H9 (cell line): ENCODE measurements around the gene SLC28A3. TPM values are rescaled to one million over a fixed set of nuclear protein-coding genes. Genes with fewer than 3 reads are reported as not detected.

Experiments
- DNase-seq: peaks from one replicate; pipeline ENCODE4 v3.0.0-alpha.2; 2017
- H2AFZ ChIP-seq: one replicate; pipeline ENCODE4 v1.6.1; 2013; ENCODE audit warnings: mild to moderate bottlenecking, low read length, control low read depth, moderate library complexity
- H2AK5ac ChIP-seq: 2 replicates; pipeline ENCODE4 v1.6.1; 2013; ENCODE audit warnings: low read length, control low read depth, mixed read lengths; ENCODE audit not compliant: insufficient read length
- H2BK120ac ChIP-seq: one replicate; pipeline ENCODE4 v1.6.1; 2013; ENCODE audit warnings: low read depth, mild to moderate bottlenecking, low read length, control low read depth, inconsistent platforms; ENCODE audit not compliant: poor library complexity, severe bottlenecking
- H2BK12ac ChIP-seq: 2 replicates; pipeline ENCODE4 v1.6.1; 2013; ENCODE audit warnings: low read length, control low read depth, mixed read lengths, low read depth; ENCODE audit not compliant: insufficient read length
- H2BK15ac ChIP-seq: 2 replicates; pipeline ENCODE4 v1.6.1; 2013; ENCODE audit warnings: low read depth, low read length, control low read depth
- H2BK20ac ChIP-seq: one replicate; pipeline ENCODE4 v1.6.1; 2013; ENCODE audit warnings: low read depth, mild to moderate bottlenecking, low read length, control low read depth, inconsistent platforms; ENCODE audit not compliant: poor library complexity, severe bottlenecking
- H2BK5ac ChIP-seq: 2 replicates; pipeline ENCODE4 v1.6.1; 2013; ENCODE audit warnings: low read length, control low read depth, mixed read lengths; ENCODE audit not compliant: insufficient read length
- H3K14ac ChIP-seq: 2 replicates; pipeline ENCODE4 v1.6.1; 2013; ENCODE audit warnings: low read length, control low read depth; ENCODE audit not compliant: insufficient read depth
- H3K18ac ChIP-seq: 2 replicates; pipeline ENCODE4 v1.6.1; 2013; ENCODE audit warnings: low read depth, mild to moderate bottlenecking, mixed read lengths, low read length, control low read depth; ENCODE audit not compliant: insufficient read length
- H3K23ac ChIP-seq: 2 replicates; pipeline ENCODE4 v1.6.1; 2013; ENCODE audit warnings: low read length, control low read depth, mixed read lengths, low read depth; ENCODE audit not compliant: insufficient read length
- H3K23me2 ChIP-seq: 2 replicates; pipeline ENCODE4 v1.6.1; 2013; ENCODE audit warnings: low read depth, mild to moderate bottlenecking, mixed read lengths, low read length, control low read depth; ENCODE audit not compliant: insufficient read length, poor library complexity, severe bottlenecking
- H3K27ac ChIP-seq: 2 replicates; pipeline ENCODE4 v1.5.1; 2013; ENCODE audit warnings: low read length, control low read depth, mixed read lengths, low read depth; ENCODE audit not compliant: insufficient read length
- H3K27me3 ChIP-seq: 2 replicates; pipeline ENCODE4 v1.6.1; 2013; ENCODE audit warnings: low read length, control low read depth, inconsistent platforms; ENCODE audit not compliant: insufficient read depth
- H3K4ac ChIP-seq: 2 replicates; pipeline ENCODE4 v1.6.1; 2013; ENCODE audit warnings: low read depth, mild to moderate bottlenecking, control low read depth, inconsistent platforms, low read length, moderate library complexity
- H3K4me1 ChIP-seq: 2 replicates; pipeline ENCODE4 v1.6.1; 2013; ENCODE audit warnings: low read length, control low read depth, inconsistent platforms; ENCODE audit not compliant: insufficient read depth
- H3K4me2 ChIP-seq: 2 replicates; pipeline ENCODE4 v1.6.1; 2013; ENCODE audit warnings: low read length, control low read depth, mixed read lengths; ENCODE audit not compliant: insufficient read length, insufficient read depth
- H3K56ac ChIP-seq: 2 replicates; pipeline ENCODE4 v1.6.1; 2013; ENCODE audit warnings: low read depth, mild to moderate bottlenecking, mixed read lengths, low read length, control low read depth; ENCODE audit not compliant: insufficient read length
- H3K79me1 ChIP-seq: 2 replicates; pipeline ENCODE4 v1.6.1; 2013; ENCODE audit warnings: low read depth, mild to moderate bottlenecking, moderate library complexity, low read length, control low read depth, inconsistent platforms; ENCODE audit not compliant: insufficient read depth, poor library complexity, severe bottlenecking
- H3K79me2 ChIP-seq: 2 replicates; pipeline ENCODE4 v1.6.1; 2013; ENCODE audit warnings: low read length, control low read depth, inconsistent platforms; ENCODE audit not compliant: insufficient read depth
- H3K9ac ChIP-seq: 2 replicates; pipeline ENCODE4 v1.6.1; 2013; ENCODE audit warnings: low read length, control low read depth, mixed read lengths; ENCODE audit not compliant: insufficient read length; ENCODE audit errors: extremely low read depth
- H3K9me3 ChIP-seq: one replicate; pipeline ENCODE4 v1.6.1; 2013; ENCODE audit warnings: low read depth, low read length, inconsistent platforms; ENCODE audit not compliant: control insufficient read depth
- H3T11ph ChIP-seq: one replicate; pipeline ENCODE4 v1.6.1; 2013; ENCODE audit warnings: mild to moderate bottlenecking, low read length, control low read depth, inconsistent platforms
- H4K20me1 ChIP-seq: one replicate; pipeline ENCODE4 v1.6.1; 2013; ENCODE audit not compliant: control insufficient read depth, insufficient read length, insufficient read depth
- H4K5ac ChIP-seq: 2 replicates; pipeline ENCODE4 v1.6.1; 2013; ENCODE audit warnings: low read depth, mild to moderate bottlenecking, mixed read lengths, low read length, control low read depth; ENCODE audit not compliant: insufficient read length
- H4K8ac ChIP-seq: replicated peaks from 2 replicates; pipeline ENCODE4 v1.6.1; 2013; ENCODE audit warnings: low read length, control low read depth, mixed read lengths, low read depth; ENCODE audit not compliant: insufficient read length
- H4K91ac ChIP-seq: 2 replicates; pipeline ENCODE4 v1.6.1; 2013; ENCODE audit warnings: low read depth, mild to moderate bottlenecking, moderate library complexity, mixed read lengths, low read length, control low read depth; ENCODE audit not compliant: insufficient read length
- H3K27ac Mint-ChIP-seq, 3 experiments: 2 replicates in 2 of 3; 3 replicates in 1 of 3; pipeline ENCODE4 v1.8.0; 2020 to 2021; ENCODE audit warnings: mixed read lengths in 3 of 3, mild to moderate bottlenecking in 1 of 3, moderate library complexity in 1 of 3
- H3K27me3 Mint-ChIP-seq: 2 replicates; pipeline ENCODE4 v1.8.0; 2021; ENCODE audit warnings: low read depth, mild to moderate bottlenecking, moderate library complexity, mixed read lengths
- H3K36me3 Mint-ChIP-seq, 3 experiments: 2 replicates in 2 of 3; 3 replicates in 1 of 3; pipeline ENCODE4 v1.8.0; 2020 to 2021; ENCODE audit warnings: low read depth in 3 of 3, mixed read lengths in 3 of 3; ENCODE audit not compliant: insufficient read depth in 1 of 3
- H3K4me1 Mint-ChIP-seq, 2 experiments: 2 replicates each; pipeline ENCODE4 v1.8.0; 2020; ENCODE audit warnings: mixed read lengths in 2 of 2
- H3K4me3 Mint-ChIP-seq, 2 experiments: 2 replicates in 1 of 2; 3 replicates in 1 of 2; pipeline ENCODE4 v1.8.0; 2020 to 2021; ENCODE audit warnings: mild to moderate bottlenecking in 2 of 2, mixed read lengths in 2 of 2, moderate library complexity in 1 of 2
- H3K9me3 Mint-ChIP-seq, 2 experiments: 2 replicates in 1 of 2; 3 replicates in 1 of 2; pipeline ENCODE4 v1.8.0; 2020; ENCODE audit warnings: mild to moderate bottlenecking in 2 of 2, mixed read lengths in 2 of 2, moderate library complexity in 1 of 2
- CTCF ChIP-seq: fragments of 200-600 bp; sonication (generic); conservative IDR thresholded peaks from 3 replicates; pipeline ENCODE4 v1.8.0; 2021; ENCODE audit warnings: antibody characterized with exemption, mild to moderate bottlenecking
- WGBS: extraction: QIAGEN DNeasy Blood & Tissue Kit; methylation state at CpG from one replicate; pipeline ENCODE4 v1.1.7; 2013; ENCODE audit warnings: missing lambda C conversion rate, low lambda C conversion rate, mixed read lengths; ENCODE audit not compliant: insufficient read length; ENCODE audit errors: extremely low coverage; 5-methylcytosine and 5-hydroxymethylcytosine counted together
- total RNA-seq: library from RNA; stranded (reverse); gene quantifications from 2 replicates; pipeline ENCODE4 v1.2.1, GENCODE V29; 2021

The SLC28A3 gene
- total RNA-seq, 1 experiment from 2014 or later, result not detected

DNA sequence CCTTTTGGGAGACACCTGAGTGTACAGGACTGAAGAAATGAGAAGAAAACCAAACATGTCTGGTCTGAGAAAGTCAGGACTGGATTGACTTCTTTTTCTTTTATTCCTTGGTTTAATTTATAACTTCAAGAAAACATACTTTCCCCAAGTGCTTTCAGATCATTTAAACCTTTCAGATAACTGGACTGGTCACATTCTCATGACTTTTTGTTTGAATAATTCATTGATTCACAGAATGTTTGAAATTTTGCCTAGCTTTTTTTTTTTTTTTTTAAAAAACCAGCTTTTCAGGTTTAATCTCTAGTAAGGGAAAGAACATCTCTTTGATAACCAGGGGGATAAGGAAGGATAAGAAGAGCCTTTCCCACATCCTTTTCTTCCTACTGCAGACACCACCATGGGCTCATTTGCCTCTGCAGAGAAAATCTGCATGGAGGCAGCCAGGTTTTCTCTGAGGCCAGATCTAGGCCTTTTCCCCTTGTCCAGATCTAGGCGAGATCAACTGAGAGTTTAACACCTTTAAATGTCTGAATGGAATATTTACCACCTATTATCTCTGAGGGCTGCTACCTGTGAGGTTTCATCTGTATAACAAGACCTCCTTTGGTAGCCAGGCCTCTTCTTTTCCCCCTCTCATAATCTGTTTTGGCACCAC, 45.0 kb upstream of the SLC28A3 start:
- H3K4me1 ChIP-seq, result no peaks in the 10 kb centered on the region
- no peak overlapping the region for H2AFZ ChIP-seq
- Mint-ChIP-seq H3K27me3 (peaks cover 1% of the 10 kb centered on the region; the same call in 1 of the 2 replicates), H3K36me3 (no peaks in the 10 kb centered on the region), H3K4me1 (peaks cover 9 to 16% of the 10 kb centered on the region in 2 experiments), H3K4me3 (no peak overlapping the region), H3K9me3 (no peaks in the 10 kb centered on the region), H3K27ac (no peak overlapping the region)
- no peak overlapping the region for H3K4ac ChIP-seq
- no peaks in the 10 kb centered on the region for H3K79me1 ChIP-seq
- no peak overlapping the region for H2BK12ac ChIP-seq
- H3K18ac ChIP-seq, result no peak overlapping the region
- H3K9ac ChIP-seq, result no peak overlapping the region
- H2BK5ac ChIP-seq, result no peak overlapping the region
- H3K23ac ChIP-seq, result no peak overlapping the region
- no peak for TF ChIP-seq CTCF
- WGBS, result no CpG with 5 or more reads among the region's 1 CpG
- H4K91ac ChIP-seq, result no peak overlapping the region
- no peak overlapping the region for H3K27ac ChIP-seq
- H4K5ac ChIP-seq, result no peak overlapping the region
- no peaks in the 10 kb centered on the region for H3K79me2 ChIP-seq
- H2BK20ac ChIP-seq, result no peak overlapping the region
- H3K4me2 ChIP-seq, result no peak overlapping the region
- no peaks in the 10 kb centered on the region for H3K9me3 ChIP-seq
- H4K20me1 ChIP-seq, result no peaks in the 10 kb centered on the region
- H2BK120ac ChIP-seq, result no peak overlapping the region
- no peak overlapping the region for H4K8ac ChIP-seq
- H3K56ac ChIP-seq, result no peak overlapping the region
- DNase-seq, result no peak
- H2BK15ac ChIP-seq, result no peak overlapping the region
- no peak overlapping the region for H3T11ph ChIP-seq
- H3K23me2 ChIP-seq, result no peaks in the 10 kb centered on the region
- H3K27me3 ChIP-seq, result no peaks in the 10 kb centered on the region
- H3K14ac ChIP-seq, result no peak overlapping the region
- no peak overlapping the region for H2AK5ac ChIP-seq
